H1 (cell line): ENCODE results near the gene MSI2. TPM values are rescaled to one million over a fixed set of nuclear protein-coding genes. Genes with fewer than 3 reads are reported as not detected.

ENCODE experiments used
- SIX5 ChIP-seq: IDR thresholded peaks from 2 replicates; pipeline ENCODE4 v1.6.1; 2011; ENCODE audit warnings: mild to moderate bottlenecking, low read depth, low read length
- polyA plus RNA-seq, 7 experiments: library from polyadenylated mRNA; depleted of rRNA in 3 of 7; stranded (reverse) in 5 of 7; unstranded in 2 of 7; fragments of >200 nt in 5 of 7; fragments of 200-250 nt in 2 of 7; gene quantifications; 1 replicate in 5 of 7; 2 replicates in 1 of 7; 4 replicates in 1 of 7; pipeline versions ENCODE4 v1.2.1 to v1.2.3, GENCODE V29; 2011 to 2013; ENCODE audit warnings: missing spikeins in 2 of 7, mixed read lengths in 2 of 7
- total RNA-seq: library from RNA; stranded (reverse); fragmentation: NEBNext Ultra II Directional; extraction: Animal tissue kit (Norgen Biotek cat#: 25700); gene quantifications from 2 replicates; pipeline ENCODE4 v1.2.1, GENCODE V29; 2021

Gene MSI2
- total and polyA plus RNA-seq, 2 of the 8 experiments (the other 6 are each of a cell fraction or from before 2014, with no cell fraction given): 36.7 to 80.6 TPM

DNA sequence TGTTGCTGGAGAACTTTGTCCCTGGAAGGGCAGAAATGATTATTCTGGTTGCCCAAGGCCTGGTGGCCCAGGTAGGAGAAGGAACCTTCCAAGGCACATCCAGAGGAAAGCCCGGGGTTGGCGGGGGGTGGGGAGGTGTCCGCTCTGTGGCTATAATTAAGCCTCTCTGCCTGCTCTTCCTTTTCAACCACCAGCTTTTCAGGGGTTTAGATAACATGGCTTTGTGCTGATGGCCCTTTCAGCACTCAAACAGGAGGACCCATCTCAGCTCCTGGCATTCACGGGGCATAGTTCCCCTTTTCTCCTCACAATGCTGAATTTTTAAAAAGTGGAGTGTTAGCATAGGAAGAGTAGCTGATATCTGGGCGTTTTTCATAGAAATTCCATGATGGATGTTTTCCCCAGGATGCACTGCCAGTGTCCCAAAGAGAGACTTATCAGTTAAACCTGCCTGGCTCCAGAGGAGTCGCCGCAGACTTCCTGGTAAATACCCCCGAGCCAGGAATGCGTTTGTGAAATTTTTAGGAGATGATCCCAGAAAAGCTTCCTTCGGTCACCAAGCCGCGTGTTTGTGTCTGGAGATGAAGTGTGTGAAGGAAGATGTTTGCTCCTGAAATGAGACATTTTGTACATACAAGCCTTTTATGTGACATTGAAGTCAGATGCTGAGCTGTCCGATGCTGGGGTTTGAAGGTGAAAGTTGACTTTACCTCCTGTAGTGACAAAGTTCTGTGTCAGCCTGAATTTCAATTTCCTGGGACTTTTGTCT, 188.5 kb downstream of the MSI2 start (continued):
- no peak for TF ChIP-seq SIX5
- TF ChIP-seq, all 59 proteins: peak for 0
